ENCODE results near the gene CIC.

- no peak for TF ChIP-seq CTCF (IDR thresholded peaks at IDR 0.05; ENCODE audit: low read depth, low read length)
- TF ChIP-seq EZH2phosphoT487 (IDR thresholded peaks at IDR 0.05; ENCODE audit: low read depth): no peak
These were observed 27.8 kb upstream of the CIC start for GRCh38 chr19:42241279-42241678.

Measured in OCI-LY3 (cell line).